Uterus (tissue), 2 donors: ENCODE data around the gene TRMT10C.

Source experiments
- CTCF ChIP-seq, 4 experiments: fragments of 200-600 bp in 2 of 4; fragments of 450-650 bp in 2 of 4; sonication (generic) in 2 of 4; IDR thresholded peaks; one replicate each; pipeline ENCODE4 v1.5.1; 2016 to 2019; ENCODE audit warnings: antibody characterized with exemption in 4 of 4, mild to moderate bottlenecking in 2 of 4, moderate library complexity in 1 of 4
- POLR2A ChIP-seq, 2 donors: fragments of 450-650 bp; IDR thresholded peaks; one replicate each; pipeline ENCODE4 v1.6.1; 2016; ENCODE audit warnings: antibody characterized with exemption in 2 of 2, mild to moderate bottlenecking in 1 of 2, moderate library complexity in 1 of 2

- TF ChIP-seq POLR2A (IDR thresholded peaks at IDR 0.05): no peak
- no peak for TF ChIP-seq CTCF (IDR thresholded peaks at IDR 0.05)
Measured at GRCh38 chr3:101531473-101532086, 30.1 kb upstream of the TRMT10C start.
